SK-N-SH (cell line): Measurements from ENCODE around the gene NTN1.

Experiments used
- CTCF ChIP-seq: fragments of 200-600 bp; sonication (generic); IDR thresholded peaks from 2 replicates; pipeline ENCODE4 v1.6.1; 2017; ENCODE audit warnings: antibody characterized with exemption, mild to moderate bottlenecking, moderate library complexity
- ELF1 ChIP-seq: IDR thresholded peaks from 2 replicates; pipeline ENCODE4 v1.4.0; 2012
- EP300 ChIP-seq, 2 experiments: IDR thresholded peaks; 2 replicates each; pipeline versions ENCODE4 v1.4.0 to v1.6.1; 2012; ENCODE audit warnings: borderline replicate concordance in 1 of 2, low read depth in 1 of 2, low read length in 1 of 2
- EZH2phosphoT487 ChIP-seq: fragments of 200-600 bp; sonication (generic); IDR thresholded peaks from 2 replicates; pipeline ENCODE4 v1.6.1; 2017; ENCODE audit warnings: low read depth, mixed run types, mild to moderate bottlenecking, antibody characterized with exemption, moderate library complexity, borderline replicate concordance
- FOXM1 ChIP-seq: IDR thresholded peaks from 2 replicates; pipeline ENCODE4 v1.4.0; 2012; ENCODE audit warnings: low read depth, mild to moderate bottlenecking
- IRF3 ChIP-seq: fragments of 150-350 bp; IDR thresholded peaks from 2 replicates; pipeline ENCODE4 v1.6.1; 2016; ENCODE audit warnings: mild to moderate bottlenecking, low read depth, low read length
- NFIC ChIP-seq: IDR thresholded peaks from 2 replicates; pipeline ENCODE4 v1.4.0; 2012; ENCODE audit warnings: borderline replicate concordance
- POLR2AphosphoS5 ChIP-seq: IDR thresholded peaks from 2 replicates; pipeline ENCODE4 v1.6.1; 2012; ENCODE audit warnings: low read depth, low read length
- RAD21 ChIP-seq: IDR thresholded peaks from 2 replicates; pipeline ENCODE4 v1.6.1; 2012; ENCODE audit warnings: mild to moderate bottlenecking, low read length
- RCOR1 ChIP-seq: fragments of 150-350 bp; IDR thresholded peaks from 2 replicates; pipeline ENCODE4 v1.6.1; 2017; ENCODE audit warnings: antibody characterized with exemption, low read length
- RFX5 ChIP-seq: IDR thresholded peaks from 2 replicates; pipeline ENCODE4 v1.6.1; 2012; ENCODE audit warnings: mild to moderate bottlenecking, improper control_type of control experiment, low read length
- SIN3A ChIP-seq: IDR thresholded peaks from 2 replicates; pipeline ENCODE4 v1.6.1; 2012; ENCODE audit warnings: low read depth, mild to moderate bottlenecking, low read length, moderate library complexity, borderline replicate concordance
- SMC3 ChIP-seq: IDR thresholded peaks from 2 replicates; pipeline ENCODE4 v1.6.1; 2012; ENCODE audit warnings: low read depth, low read length, improper control_type of control experiment
- TEAD4 ChIP-seq: IDR thresholded peaks from 2 replicates; pipeline ENCODE4 v1.4.0; 2012; ENCODE audit warnings: mild to moderate bottlenecking, borderline replicate concordance; ENCODE audit not compliant: insufficient read depth

- no peak for TF ChIP-seq EP300 (IDR thresholded peaks at IDR 0.05; ENCODE audit: borderline replicate concordance in 1 of 2, low read depth in 1 of 2, low read length in 1 of 2)
- no peak for TF ChIP-seq CTCF
- no peak for TF ChIP-seq SIN3A
- TF ChIP-seq FOXM1, result no peak
- TF ChIP-seq RCOR1, result no peak
- no peak for TF ChIP-seq ELF1
- TF ChIP-seq EZH2phosphoT487, result no peak
- TF ChIP-seq RFX5, result no peak
- no peak for TF ChIP-seq IRF3
- no peak for TF ChIP-seq TEAD4
- no peak for TF ChIP-seq RAD21
- TF ChIP-seq SMC3, result no peak
- no peak for TF ChIP-seq POLR2AphosphoS5
- no peak for TF ChIP-seq NFIC
Observed at GRCh38 chr17:9018726-9019125, 2.6 kb upstream of the NTN1 start.
